Gastroesophageal sphincter (tissue), 4 donors: Measurements from ENCODE around the gene CCDC117. TPM values are rescaled to one million over a fixed set of nuclear protein-coding genes. Genes with fewer than 3 reads are reported as not detected.
A peak's percentile ranks its signal among the peaks of the same experiment; 100 is the strongest.

Experiments used
- ATAC-seq: fragments of 150-250 bp; one replicate; pipeline ENCODE4 v1.9.1; 2016; ENCODE audit warnings: mild to moderate bottlenecking, moderate library complexity
- H3K27ac ChIP-seq, 4 donors: fragments of 200-600 bp; sonication (generic) in 3 of 4; 1 replicate in 3 of 4; 2 replicates in 1 of 4; pipeline ENCODE4 v1.5.1; 2016 to 2019
- H3K27me3 ChIP-seq: fragments of 200-600 bp; sonication (generic); one replicate; pipeline ENCODE4 v1.5.1; 2019
- H3K36me3 ChIP-seq, 2 donors: fragments of 200-600 bp; sonication (generic); one replicate each; pipeline ENCODE4 v1.5.1; 2019; ENCODE audit warnings: control low read depth in 1 of 2
- H3K4me1 ChIP-seq, 3 donors: fragments of 200-600 bp; sonication (generic); 1 replicate in 2 of 3; 2 replicates in 1 of 3; pipeline ENCODE4 v1.5.1; 2016 to 2019; ENCODE audit warnings: control low read depth in 2 of 3
- H3K4me3 ChIP-seq, 2 donors: fragments of 200-600 bp; sonication (generic); one replicate each; pipeline ENCODE4 v1.5.1; 2019; ENCODE audit warnings: mild to moderate bottlenecking in 1 of 2, moderate library complexity in 1 of 2
- H3K9me3 ChIP-seq, 3 donors: fragments of 200-600 bp; sonication (generic); one replicate each; pipeline ENCODE4 v1.5.1; 2017 to 2019; ENCODE audit warnings: control low read depth in 2 of 3
- EP300 ChIP-seq: sonication (generic); formaldehyde crosslinking; IDR thresholded peaks from one replicate; pipeline ENCODE4 v1.6.1; 2017; ENCODE audit warnings: antibody characterized with exemption, mild to moderate bottlenecking
- POLR2A ChIP-seq, 2 donors: fragments of 450-650 bp; IDR thresholded peaks; one replicate each; pipeline ENCODE4 v1.6.1; 2017; ENCODE audit warnings: antibody characterized with exemption in 2 of 2, mild to moderate bottlenecking in 2 of 2, moderate library complexity in 1 of 2
- POLR2AphosphoS5 ChIP-seq: sonication (generic); formaldehyde crosslinking; IDR thresholded peaks from one replicate; pipeline ENCODE4 v1.6.1; 2017; ENCODE audit warnings: antibody characterized with exemption
- WGBS, 2 donors: methylation state at CpG; one replicate each; pipeline ENCODE4 v1.1.5; 2018; ENCODE audit warnings: low coverage in 1 of 2; 5-methylcytosine and 5-hydroxymethylcytosine counted together
- total RNA-seq, 4 donors: library from RNA; depleted of rRNA; stranded (reverse); fragments of >200 nt; gene quantifications; one replicate each; pipeline ENCODE4 v1.1.0, GENCODE V29; 2016
- TF ChIP-seq, protein P1 (sequence below), 4 experiments: fragments of 200-600 bp in 2 of 4; fragments of 450-650 bp in 2 of 4; sonication (generic) in 1 of 4; IDR thresholded peaks; one replicate each; pipeline ENCODE4 v1.5.1; 2017 to 2019; ENCODE audit warnings: antibody characterized with exemption in 4 of 4, mild to moderate bottlenecking in 2 of 4, moderate library complexity in 2 of 4

CCDC117 gene
- total RNA-seq, 4 donors from 2014 or later: 23.2 to 34.2 (median 25.7) TPM

DNA sequence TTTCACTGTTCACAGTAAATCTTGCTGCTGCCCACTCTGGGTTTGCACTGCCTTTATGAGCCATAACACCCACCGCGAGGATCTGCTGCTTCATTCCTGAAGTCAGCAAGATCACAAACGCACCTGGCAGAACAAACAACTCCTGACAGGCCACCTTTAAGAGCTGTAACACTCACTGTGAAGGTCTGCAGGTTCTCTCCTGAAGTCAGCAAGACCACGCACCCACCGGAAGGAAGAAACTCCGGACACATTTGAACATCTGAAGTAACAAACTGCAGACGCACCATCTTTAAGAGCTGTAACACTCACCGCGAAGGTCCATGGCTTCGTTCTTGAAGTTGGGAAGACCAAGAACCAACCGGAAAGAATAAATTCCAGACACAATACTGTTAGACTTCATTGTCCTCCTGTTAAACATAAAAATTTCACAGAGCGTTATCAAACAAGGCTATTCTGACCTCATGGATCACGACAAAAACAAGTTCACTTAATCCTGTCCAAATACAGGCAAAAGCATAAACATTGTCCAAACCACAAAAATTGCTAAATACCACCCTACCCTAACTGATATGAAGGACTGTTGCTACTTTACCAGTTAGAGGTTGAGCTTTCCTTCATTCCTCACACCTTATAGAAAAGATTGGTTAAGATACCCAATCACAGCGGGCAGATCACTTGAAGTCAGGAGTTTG is 3.0 kb upstream of the CCDC117 start:
- peaks cover 0 to 2% of the 10 kb centered on the region in 2 donors for H3K36me3 ChIP-seq
- H3K9me3 ChIP-seq: no peaks in the 10 kb centered on the region
- WGBS, 2 donors: 85 to 92% methylated on average over 5 to 8 of the region's 14 CpGs
- H3K27me3 ChIP-seq: no peaks in the 10 kb centered on the region
- H3K27ac ChIP-seq: no peak overlapping the region
- ATAC-seq: no peak
- TF ChIP-seq EP300: no peak
- TF ChIP-seq, protein P1, sequence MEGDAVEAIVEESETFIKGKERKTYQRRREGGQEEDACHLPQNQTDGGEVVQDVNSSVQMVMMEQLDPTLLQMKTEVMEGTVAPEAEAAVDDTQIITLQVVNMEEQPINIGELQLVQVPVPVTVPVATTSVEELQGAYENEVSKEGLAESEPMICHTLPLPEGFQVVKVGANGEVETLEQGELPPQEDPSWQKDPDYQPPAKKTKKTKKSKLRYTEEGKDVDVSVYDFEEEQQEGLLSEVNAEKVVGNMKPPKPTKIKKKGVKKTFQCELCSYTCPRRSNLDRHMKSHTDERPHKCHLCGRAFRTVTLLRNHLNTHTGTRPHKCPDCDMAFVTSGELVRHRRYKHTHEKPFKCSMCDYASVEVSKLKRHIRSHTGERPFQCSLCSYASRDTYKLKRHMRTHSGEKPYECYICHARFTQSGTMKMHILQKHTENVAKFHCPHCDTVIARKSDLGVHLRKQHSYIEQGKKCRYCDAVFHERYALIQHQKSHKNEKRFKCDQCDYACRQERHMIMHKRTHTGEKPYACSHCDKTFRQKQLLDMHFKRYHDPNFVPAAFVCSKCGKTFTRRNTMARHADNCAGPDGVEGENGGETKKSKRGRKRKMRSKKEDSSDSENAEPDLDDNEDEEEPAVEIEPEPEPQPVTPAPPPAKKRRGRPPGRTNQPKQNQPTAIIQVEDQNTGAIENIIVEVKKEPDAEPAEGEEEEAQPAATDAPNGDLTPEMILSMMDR (IDR thresholded peaks at IDR 0.05): no peak
- no peak for TF ChIP-seq POLR2A (IDR thresholded peaks at IDR 0.05)
- no peak for TF ChIP-seq POLR2AphosphoS5
- H3K4me1 ChIP-seq: peaks cover 0 to 13% (median 3%) of the 10 kb centered on the region in 3 donors
- no peak overlapping the region for H3K4me3 ChIP-seq

DNA sequence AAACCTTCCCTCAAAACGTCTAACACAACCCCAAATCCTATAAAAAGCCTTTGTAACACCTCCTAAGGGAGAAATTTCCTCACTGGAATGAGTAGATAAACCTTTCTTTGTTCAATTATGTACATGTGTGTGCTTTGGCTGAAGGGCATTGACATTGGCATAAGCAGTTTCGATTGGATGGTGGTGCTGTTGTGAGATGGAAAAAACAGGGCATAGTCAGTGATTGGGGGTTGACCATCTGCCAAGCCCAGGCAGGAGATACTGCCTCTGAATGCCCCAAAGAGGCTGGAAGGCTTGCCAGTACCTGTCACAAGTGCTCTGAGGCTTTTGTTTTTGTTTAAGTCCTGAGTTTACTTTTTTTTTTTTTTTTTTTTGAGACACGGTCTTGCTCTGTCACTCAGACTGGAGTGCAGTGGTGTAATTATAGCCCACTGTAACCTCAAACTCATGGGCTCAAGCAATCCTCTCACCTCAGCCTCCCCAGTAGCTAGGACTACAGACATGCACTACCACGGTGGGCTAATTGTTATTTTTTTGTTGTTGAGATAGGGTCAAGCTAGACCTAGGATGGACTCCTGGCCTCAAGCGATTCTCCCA is 1.2 kb upstream of the CCDC117 start:
- Histone ChIP-seq H3K27ac (no peak overlapping the region), H3K4me1 (peaks cover 0 to 30% (median 10%) of the 10 kb centered on the region in 3 donors), H3K9me3 (no peaks in the 10 kb centered on the region), H3K36me3 (peaks cover 0 to 19% of the 10 kb centered on the region in 2 donors), H3K4me3 (no peak overlapping the region), H3K27me3 (no peaks in the 10 kb centered on the region)
- 77 to 83% methylated on average over 4 to 5 of the region's 5 CpGs for WGBS, 2 donors
- no peak for TF ChIP-seq POLR2A (IDR thresholded peaks at IDR 0.05)
- no peak for TF ChIP-seq EP300
- no peak for TF ChIP-seq POLR2AphosphoS5
- TF ChIP-seq, protein P1 (IDR thresholded peaks at IDR 0.05): no peak
- ATAC-seq: no peak

DNA sequence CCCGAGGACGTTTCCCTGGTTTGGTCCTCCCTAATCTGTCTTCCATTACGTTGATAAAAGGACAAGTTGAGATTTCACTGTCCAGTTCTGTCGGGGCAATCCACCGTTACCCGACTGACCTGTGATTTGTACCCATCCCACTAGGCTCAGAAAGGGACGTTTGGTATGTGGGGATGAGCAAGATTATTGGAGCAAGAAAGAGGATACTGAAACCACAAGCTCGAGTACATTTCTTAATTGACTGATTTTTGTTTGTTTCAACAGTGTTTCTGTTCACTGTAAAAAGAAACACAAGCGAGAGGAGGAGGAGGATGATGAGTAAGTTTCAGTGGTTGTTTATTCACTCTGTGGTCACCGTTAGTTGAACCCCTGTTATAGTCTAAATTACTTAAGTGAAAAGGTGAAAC is 969 bp downstream of the CCDC117 start:
- WGBS, 2 donors: 1 to 2% methylated on average over 10 of the region's 10 CpGs
- Histone ChIP-seq H3K27ac (peak overlapping the region; percentile 80 to 100 (median 98)), H3K4me3 (peak overlapping the region; percentile 56 to 95), H3K36me3 (peaks cover 0 to 37% of the 10 kb centered on the region in 2 donors), H3K4me1 (peaks cover 0 to 40% (median 10%) of the 10 kb centered on the region in 3 donors), H3K9me3 (no peaks in the 10 kb centered on the region), H3K27me3 (no peaks in the 10 kb centered on the region)
- no peak for ATAC-seq
- no peak for TF ChIP-seq POLR2A (IDR thresholded peaks at IDR 0.05)
- TF ChIP-seq EP300: no peak
- no peak for TF ChIP-seq POLR2AphosphoS5
- TF ChIP-seq, protein P1 (IDR thresholded peaks at IDR 0.05): no peak

DNA sequence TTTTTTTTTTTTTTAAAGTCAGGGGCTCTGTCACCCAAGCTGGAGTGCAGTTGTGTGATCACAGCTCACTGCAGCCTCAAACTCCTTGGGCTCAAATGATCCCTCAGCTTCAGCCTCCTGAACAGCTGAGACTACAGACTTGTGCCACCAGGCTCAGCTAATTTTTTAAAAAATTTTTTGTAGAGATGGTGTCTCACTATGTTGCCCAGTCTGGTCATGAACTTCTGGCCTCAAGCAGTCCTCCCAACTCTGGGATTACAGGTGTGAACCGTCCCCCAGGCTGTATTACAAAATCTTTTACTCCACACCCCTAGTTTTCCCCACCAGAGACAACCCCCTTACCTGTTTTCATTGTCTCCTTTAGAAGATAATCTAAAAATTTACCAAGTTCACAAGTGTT is 1.9 kb downstream of the CCDC117 start:
- TF ChIP-seq POLR2A (IDR thresholded peaks at IDR 0.05) (no peak), POLR2AphosphoS5 (no peak), EP300 (no peak)
- TF ChIP-seq, protein P1 (IDR thresholded peaks at IDR 0.05): no peak
- no peak for ATAC-seq
- Histone ChIP-seq H3K36me3 (peaks cover 0 to 37% of the 10 kb centered on the region in 2 donors), H3K27me3 (no peaks in the 10 kb centered on the region), H3K27ac (peak overlapping the region in 1 of 4 donors; percentile 99), H3K9me3 (no peaks in the 10 kb centered on the region), H3K4me3 (peak overlapping the region in 1 of 2 donors; percentile 95), H3K4me1 (peaks cover 0 to 49% (median 10%) of the 10 kb centered on the region in 3 donors)
- WGBS, 2 donors: 57% methylated on average over 1 of the region's 1 CpG; no CpG with 5 or more reads in 1 of the 2 donors
